NCI-H2029 (cell line): ENCODE data around the gene STAT2.
A peak's percentile ranks its signal among the peaks of the same experiment; 100 is the strongest.
"Not testable (repeated sequence)": the region's sequence is repeated elsewhere in the genome, so short reads cannot be mapped to it uniquely, and the experiment has no call there.

Experiments
- DNase-seq: peaks from one replicate; lab custom pipeline; 2025; lab: John Stamatoyannopoulos, UW

The STAT2 gene

DNA sequence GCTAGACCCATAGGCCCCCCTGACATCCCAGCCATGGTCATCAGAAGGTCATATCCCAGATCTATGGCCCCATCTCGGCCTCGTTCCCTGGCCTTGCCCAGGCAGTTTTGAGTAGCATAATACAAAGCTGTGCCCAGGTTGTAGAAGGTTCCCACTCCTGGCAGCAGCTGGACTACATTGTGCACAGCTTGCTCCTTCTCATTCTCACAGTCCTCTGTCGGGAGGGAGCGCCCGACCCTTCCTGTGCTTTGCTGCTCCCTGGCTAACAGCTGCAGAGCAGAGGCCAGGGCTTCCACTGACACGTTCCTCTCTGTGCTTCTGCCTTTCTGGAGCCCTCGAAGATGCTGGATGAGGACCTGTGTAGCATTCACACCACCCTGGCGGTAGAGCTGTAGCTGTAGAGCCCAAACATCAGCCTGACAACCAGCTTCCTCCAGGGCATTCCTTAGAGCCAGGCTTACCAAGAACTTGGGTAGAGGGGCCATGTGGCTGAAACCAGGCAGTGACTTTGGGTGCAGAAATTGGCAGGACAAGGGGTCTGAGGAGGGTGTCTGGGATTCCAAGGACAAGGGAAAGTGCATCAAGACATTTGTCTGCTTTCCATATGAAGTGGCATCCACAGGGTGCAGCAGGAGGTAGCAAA, 1.7 kb upstream of the STAT2 start:
- DNase-seq, result no peak

DNA sequence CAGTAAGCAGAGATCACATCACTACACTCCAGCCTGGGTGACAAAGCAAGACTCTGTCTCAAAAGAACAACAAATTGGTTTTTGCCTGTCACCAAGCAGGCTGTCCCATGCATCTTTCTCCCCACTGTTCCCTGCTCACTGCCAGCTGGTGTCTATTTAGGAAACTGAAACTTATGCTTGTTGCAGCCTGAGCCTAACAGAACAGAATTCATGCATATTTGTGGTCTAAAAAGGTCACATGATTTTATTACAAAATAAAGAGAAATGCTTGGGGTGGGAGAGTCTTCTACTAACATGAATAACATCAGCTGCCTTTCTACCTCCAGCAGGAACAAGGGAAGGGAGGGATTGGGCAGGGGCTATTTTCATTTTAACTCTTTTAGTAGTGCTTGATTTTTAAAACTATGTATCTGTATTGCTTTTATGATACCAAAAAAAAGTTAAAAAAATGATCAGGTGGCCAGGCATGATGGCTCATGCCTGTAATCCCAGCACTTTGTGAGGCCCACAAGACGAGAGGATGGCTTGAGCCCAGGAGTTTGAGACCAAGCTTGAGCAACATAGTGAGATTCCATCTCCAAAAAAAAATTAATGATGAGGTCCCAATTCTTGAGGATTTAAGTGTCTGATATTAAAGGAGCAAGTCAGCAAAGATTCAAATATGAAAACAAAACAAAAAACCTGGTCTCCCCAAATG, 923 bp downstream of the STAT2 start:
- no peak for DNase-seq

- no peak for DNase-seq
These were observed 8.6 kb downstream of the STAT2 start for GRCh38 chr12:56351325-56351724.

GRCh38 chr12:56350662-56351061, 9.2 kb downstream of the STAT2 start:
- DNase-seq, result no peak

- no peak for DNase-seq
These were observed 11.1 kb downstream of the STAT2 start for GRCh38 chr12:56348776-56349175.

DNA sequence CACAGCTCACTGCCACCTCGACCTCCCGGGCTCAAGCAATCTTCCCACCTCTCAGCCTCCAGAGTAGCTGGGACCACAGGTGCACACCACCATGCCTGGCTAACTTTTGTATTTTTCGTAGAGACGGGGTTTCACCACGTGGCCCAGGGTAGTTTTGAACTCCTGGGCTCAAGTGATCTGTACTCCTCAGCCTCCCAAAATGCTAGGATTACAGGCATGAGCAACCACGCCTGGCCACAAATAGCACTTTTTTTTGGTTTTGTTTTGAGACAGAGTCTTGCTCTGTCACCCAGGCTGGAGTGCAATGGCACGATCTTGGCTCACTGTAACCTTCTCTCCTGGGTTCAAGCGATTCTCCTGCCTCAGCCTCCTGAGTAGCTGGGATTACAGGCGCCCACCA, 12.7 kb downstream of the STAT2 start:
- not testable (repeated sequence) for DNase-seq

DNA sequence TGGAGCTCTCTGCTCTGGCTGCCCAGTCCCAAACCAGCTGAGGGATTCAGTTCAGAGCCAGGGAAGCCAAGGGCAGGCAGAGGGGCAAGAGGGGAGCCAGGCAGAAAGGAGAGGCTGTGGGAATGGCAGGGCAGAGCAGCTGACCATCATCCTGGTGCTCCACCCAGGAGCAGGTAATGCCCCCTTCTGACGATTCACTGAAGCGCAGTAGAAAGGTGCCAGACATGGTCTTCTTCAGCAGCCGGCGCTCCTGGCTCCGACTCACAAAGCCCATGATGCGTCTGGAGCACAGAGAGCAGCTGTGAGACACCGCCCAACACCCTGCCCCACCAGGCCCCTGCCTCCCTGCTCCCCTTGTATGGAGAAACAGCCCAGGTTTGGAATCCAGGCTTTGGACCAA, 13.2 kb downstream of the STAT2 start:
- DNase-seq, result no peak

- not testable (repeated sequence) for DNase-seq
These were observed 17.6 kb downstream of the STAT2 start for GRCh38 chr12:56342290-56342689.

GRCh38 chr12:56341616-56342015, 18.3 kb downstream of the STAT2 start:
- DNase-seq, result no peak

GRCh38 chr12:56339158-56339422, 20.8 kb downstream of the STAT2 start:
- no peak for DNase-seq

GRCh38 chr12:56338308-56339157, 21.4 kb downstream of the STAT2 start, which contains the start of gene IL23A:
Gene IL23A (plus strand): TSS chr12:56338884. CDS start chr12:56339045, 161 bp downstream.
- DNase-seq, result no peak

GRCh38 chr12:56337753-56338251, 22.1 kb downstream of the STAT2 start:
- DNase-seq, result no peak

GRCh38 chr12:56336361-56337167, 23.3 kb downstream of the STAT2 start:
- DNase-seq, result no peak

- not testable (repeated sequence) for DNase-seq
These were observed 24.4 kb downstream of the STAT2 start for GRCh38 chr12:56335527-56335926.

- no peak for DNase-seq
These were observed 25.5 kb downstream of the STAT2 start for GRCh38 chr12:56334490-56334793.

GRCh38 chr12:56333679-56334489, 26.0 kb downstream of the STAT2 start, which contains the start of gene PAN2:
Gene PAN2 (minus strand): TSS chr12:56334000. CDS start chr12:56333094, 906 bp downstream.
- DNase-seq, result peak; percentile 98

DNA sequence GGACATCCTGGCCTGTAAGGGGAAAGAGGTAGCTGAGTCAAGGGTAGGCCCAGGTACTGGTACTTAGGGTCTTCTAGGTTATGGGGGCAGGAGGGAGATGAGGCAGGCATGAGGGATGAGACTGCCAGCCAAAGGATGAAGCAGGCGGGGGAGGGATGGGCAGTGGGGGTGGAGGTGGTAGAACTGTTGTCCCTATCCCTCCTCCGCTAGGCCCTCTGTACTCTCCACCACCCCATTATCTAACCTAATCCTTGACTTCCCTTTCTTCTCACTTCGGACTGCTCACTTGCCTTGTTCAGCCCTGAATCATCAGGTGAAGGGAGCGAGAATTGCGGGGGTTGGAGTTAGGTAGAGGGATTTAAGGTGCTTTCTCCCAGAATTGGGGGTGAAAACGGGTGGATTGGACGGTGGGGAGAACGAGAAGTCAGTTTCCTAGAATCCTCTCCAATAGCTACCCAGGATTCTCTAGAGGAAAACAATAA, 26.7 kb downstream of the STAT2 start:
- DNase-seq, result no peak

DNA sequence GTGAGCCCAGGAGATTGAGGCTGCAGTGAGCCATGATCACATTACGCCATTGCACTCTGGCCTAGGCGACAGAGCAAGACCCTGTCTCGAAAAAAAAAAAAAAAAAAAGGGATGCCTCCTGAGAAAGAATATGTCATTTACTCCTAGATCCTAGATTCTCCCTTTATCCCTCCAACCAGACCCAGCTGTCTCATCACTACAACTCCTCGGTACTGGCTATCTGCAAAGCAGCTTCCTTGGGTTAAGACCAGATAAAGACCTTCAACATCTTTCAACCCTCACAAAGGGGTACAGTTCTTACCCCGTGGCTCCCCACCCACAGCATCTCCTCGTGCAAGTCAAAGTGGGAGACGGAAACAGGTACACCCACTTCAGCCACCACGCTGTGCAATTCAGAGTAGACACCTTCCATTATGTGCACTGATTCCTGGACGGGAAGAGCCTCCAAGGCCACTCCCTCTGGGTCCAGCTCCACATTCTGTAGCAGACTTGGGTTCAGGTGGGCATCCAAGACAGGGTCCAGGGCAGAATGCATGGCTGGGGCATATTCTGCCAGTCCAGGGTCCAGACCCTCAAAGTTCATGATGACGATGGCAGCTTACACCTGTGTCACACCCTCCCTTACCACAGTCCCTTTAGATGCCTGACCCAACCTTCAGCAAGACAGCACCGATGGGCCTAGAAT, 27.3 kb downstream of the STAT2 start:
- DNase-seq, result no peak

DNA sequence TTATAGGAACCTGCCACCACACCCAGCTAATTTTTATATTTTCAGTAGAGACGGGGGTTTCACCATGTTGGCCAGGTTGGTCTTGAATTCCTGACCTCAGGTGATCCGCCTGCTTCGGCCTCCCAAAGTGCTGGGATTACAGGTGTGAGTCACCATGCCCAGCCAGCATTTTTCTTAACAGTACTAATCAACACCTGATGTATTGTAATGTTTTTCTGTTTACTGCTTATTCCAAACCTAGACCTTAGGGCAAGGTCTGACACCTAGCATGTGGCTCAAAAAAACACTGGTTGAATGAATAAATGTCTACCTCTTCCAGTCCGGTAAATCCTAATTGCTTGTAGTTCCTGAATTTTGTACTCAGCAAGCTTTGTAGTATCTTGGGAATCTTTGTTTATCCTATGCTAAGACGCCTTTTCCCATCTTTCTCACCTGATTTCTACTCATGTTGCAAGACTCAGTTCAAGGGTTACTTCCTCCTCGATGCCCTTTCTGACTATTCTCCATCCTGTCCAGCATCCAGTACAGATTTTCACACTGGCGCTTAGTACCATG, 28.9 kb downstream of the STAT2 start:
- DNase-seq, result no peak

- peak; percentile 9 for DNase-seq
These were observed 33.4 kb downstream of the STAT2 start for GRCh38 chr12:56326533-56326932.
